T-helper 22 cell (primary cell): ENCODE measurements around the gene RASSF4.

Experiments
- DNase-seq: peaks from one replicate; pipeline ENCODE4 v3.0.0-alpha.2; 2020; ENCODE audit warnings: low read depth

The RASSF4 gene

GRCh38 chr10:44928462-44928861, 31.1 kb upstream of the RASSF4 start:
- DNase-seq, result no peak

- no peak for DNase-seq
Measured at GRCh38 chr10:44929356-44930255, 30.0 kb upstream of the RASSF4 start.

GRCh38 chr10:44930904-44931620, 28.5 kb upstream of the RASSF4 start:
- no peak for DNase-seq

DNA sequence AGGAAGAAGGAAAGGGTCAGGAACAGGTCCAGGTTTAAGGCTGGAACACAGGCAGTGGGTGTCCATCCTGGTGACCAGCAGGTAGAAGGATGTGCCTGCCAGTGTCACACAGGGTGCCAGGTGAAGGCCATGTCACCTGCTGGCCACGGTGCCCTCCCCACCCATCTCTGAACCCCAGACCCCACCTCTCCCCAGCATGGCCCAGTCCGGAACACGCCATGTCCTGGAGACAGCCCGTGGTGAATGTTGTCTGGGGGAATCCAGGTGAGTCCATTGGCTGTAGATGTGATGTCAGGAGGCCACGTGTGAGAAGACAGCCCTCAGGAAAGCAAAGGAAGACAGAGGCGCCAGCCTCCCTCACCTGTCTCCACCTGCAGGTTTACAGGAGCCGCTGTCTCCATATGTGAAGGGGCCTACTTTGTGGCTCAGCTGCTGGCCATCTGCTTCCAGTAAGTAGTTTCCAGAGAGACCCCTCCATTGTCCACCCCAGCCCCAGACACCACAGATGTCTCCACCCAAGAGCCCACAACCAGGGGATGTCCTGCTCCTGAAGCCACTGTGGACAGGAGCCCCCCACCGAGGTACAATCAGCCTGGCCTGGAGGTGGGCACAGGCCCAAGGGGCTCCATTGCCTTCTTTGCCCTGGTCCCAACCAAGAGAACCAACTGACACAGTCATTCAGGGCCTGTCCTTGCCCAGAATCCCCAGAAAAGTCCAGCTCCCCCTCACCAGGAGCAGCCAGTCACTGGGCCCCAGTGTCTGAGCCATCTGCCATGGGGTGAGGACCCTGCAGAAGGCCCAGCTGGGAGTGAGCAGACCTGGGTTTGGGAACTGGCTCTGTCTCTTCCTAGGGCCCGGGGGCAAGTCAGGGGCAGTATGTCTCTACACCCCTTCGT, 27.7 kb upstream of the RASSF4 start:
- no peak for DNase-seq

DNA sequence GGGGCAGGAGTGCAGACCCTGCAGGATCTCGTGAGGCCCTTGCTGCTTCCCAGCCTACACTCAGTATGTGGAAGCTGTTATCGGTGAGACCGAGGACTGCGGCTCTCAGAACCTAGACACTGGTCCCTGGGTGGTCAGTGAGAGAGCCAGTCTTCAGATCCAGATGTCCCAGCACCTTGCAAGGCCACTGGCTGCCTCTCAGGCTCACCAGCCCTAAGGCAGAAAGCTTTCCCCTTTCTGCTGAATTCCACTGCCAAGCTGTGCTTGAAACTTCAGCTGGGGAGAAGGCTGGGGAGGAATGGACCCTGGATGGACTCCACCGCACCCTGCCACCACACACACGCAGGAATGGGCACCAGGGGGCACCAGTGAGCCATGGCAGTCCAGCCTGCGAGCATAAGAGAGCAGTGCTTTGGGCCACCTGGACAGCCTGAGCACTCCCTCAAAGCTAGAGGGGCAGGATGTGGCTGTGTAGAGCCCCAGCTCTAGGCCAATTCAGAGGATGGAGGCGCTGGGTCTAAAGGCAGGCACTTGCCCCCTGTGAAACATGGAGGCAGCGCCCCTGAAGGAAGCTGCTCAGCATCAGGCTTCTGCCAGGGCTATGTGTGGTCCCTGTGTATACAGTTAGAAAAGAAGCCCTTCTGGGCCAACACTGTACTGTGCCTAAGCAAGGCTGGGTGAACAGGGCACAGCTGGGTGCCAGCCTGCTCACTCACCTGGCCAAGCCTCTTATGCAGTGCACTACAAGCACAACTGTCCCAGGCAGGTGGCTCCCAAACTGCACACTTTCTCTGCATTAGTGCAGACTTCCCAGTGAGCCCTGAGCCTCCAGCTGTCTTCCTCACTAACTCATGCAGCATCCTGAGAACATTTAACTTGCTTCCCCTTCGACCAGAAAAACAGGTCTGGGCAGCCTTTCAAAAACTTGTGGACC, 26.8 kb upstream of the RASSF4 start:
- DNase-seq, result peak; percentile 28

- DNase-seq, result no peak
Measured at GRCh38 chr10:44933451-44934321, 25.9 kb upstream of the RASSF4 start.

GRCh38 chr10:44934416-44935200, 25.0 kb upstream of the RASSF4 start:
- DNase-seq, result no peak

DNA sequence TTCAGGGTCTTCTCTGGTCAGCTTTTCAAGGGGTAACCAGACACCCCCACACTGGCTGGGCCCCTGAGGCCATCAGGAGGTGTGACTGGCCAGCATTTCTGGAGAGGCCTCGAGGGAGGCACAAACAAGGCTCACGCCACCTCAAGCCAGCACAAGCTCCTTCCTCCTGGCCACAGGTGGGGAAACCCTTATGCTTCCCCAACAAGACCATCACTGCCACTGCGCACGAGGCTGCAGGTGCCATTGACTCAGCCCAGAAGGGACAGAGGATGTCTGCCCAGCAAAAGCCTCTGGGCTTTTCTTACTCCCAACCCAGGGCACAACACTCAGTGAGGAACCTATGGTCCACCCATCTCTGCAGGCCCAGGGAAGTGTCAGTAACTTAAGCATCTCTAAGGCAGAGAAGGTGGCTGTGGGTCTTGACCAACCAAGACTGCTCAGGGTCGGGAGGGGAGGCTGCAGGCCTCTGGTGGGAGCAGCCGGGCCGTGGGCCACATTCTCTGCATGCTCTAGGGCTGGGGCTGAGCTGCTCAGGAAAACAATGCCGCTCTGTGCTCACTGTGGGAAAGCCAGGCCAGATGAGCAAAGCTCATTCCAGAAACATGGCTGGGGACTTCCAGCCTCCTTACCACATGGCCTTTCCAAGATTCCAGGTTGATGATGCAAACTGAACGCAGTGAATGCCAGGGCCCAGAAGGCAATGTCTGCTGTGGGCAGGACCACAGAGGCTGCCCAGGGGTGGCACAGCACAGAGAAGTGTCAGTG, 24.2 kb upstream of the RASSF4 start:
- DNase-seq, result no peak

DNA sequence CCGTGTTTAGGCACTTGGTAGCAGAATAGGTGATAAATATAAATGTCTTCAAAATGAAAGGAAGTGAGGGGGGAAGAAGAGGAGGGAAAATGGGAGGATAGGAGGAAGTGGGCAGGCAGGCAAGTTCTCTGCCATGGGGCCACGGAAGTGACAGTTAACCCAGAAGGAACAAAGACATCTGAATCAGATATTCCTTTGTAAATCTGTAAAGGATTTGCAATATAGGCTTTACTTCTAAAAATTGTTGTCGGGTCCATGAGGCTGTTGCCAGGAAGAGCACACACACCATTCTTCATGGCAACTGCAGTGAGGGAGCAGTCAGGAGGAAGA, 23.7 kb upstream of the RASSF4 start:
- DNase-seq, result no peak

DNA sequence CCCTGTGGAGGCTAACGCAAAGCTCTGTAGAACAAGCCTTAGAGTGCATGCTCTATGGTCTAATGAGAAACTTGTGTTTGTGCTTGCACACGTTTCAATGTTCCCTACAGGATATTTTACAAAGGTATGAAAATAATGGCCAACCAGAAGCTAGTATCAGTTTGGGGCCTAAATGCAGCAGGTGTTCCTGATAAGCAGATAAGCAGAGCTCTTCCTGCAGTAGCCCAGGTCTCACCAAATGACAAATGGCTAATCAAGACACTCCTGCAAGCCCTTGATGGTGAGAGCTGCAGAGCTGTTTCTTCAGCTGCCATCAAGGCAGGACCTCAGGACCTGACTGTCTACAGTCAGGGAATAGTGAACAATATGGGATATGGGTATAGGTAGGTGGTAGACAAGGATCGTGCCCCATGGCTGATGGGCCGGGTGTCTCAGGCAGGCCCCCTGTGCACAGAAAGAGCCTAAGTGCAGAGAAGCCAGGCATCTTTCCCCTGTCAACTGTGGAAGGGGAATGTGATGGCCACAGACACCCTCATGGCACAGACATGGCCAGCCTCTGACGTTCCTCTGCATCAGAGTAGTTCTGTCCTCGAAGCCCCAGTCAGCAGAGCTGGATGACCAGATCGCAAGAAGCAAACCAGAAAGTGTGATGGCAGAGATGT, 23.2 kb upstream of the RASSF4 start:
- DNase-seq, result no peak

GRCh38 chr10:44937196-44938005, 22.2 kb upstream of the RASSF4 start:
- DNase-seq, result no peak

DNA sequence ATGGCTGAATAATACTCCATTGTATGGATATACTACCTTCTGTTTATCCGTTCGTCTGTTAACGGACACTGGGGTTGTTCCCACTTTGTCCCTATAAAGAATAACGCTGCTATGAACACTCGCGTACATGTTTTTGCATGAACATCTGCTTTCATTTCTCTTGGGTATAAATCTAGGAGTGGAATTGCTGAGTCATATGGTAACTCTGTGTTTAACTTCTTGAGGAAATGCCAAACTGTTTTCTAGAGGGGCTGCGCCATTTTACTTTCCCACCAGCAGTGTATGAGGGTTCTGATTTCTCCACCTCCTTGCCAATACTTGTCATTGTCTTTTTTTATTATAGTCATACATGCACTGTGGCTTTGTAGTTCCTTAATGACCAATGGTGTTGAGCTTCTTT, 20.6 kb upstream of the RASSF4 start:
- DNase-seq, result no peak

GRCh38 chr10:44939691-44940401, 19.8 kb upstream of the RASSF4 start:
- DNase-seq, result no peak

DNA sequence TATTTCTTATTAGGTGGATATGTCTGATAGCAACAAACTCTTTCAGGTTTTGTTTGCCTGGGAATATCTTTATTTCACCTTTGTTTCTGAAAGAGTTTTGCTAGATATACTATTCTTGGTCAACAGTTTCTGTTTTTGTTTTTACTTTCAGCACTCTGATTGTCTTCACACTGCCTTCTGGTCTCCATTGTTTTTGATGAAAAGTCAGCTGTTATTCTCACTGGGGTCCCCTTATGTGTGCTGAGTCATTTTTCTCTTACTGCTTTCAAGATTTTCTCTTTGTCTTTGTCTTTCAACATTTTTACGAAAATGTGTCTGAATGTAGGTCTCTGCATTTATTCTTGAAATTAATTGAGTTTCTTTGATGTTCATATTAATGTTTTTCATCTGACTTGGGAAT, 15.2 kb upstream of the RASSF4 start:
- no peak for DNase-seq

GRCh38 chr10:44946205-44946604, 13.4 kb upstream of the RASSF4 start:
- DNase-seq, result no peak

GRCh38 chr10:44947371-44948152, 12.0 kb upstream of the RASSF4 start:
- DNase-seq, result no peak
